ENCODE measurements around the gene CNTNAP2. TPM values are rescaled to one million over a fixed set of nuclear protein-coding genes. Genes with fewer than 3 reads are reported as not detected.

The CNTNAP2 gene
- total and polyA plus RNA-seq, 2 of the 8 experiments (the other 6 are each of a cell fraction or from before 2014, with no cell fraction given): 27.9 to 71.0 TPM

DNA sequence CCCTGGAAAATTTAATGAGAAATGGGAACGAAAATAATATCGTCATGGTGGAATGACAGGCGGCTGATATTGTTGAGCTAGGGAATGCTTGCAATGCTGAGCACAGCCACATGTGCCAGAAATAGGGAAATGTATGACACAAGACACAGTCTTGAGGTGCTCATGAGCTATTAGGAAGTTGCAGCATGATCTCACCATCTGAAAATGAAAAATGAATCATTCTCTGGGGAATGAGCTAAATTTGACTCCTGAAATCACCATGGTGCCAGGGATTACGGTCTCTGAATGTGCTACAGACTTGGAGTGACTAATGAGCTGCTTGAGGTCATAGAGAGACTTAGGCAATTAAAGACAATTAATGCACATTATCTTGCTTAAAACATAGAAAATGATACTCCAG, 845.0 kb downstream of the CNTNAP2 start:
- H3K79me1 ChIP-seq (ENCODE audit: low read depth, low read length): no peaks in the 10 kb centered on the region
- no peak overlapping the region for H3K14ac ChIP-seq (ENCODE audit: insufficient read length)
- H3K9me3 ChIP-seq (ENCODE audit: insufficient read depth in 2 of 2, low read depth in 1 of 2, low read length in 1 of 2): no peaks in the 10 kb centered on the region
- DNase-seq (ENCODE audit: low read depth in 1 of 2, low spot score in 2 of 2) (no peak), FAIRE-seq (no peak)
- H3K4me3 ChIP-seq (ENCODE audit: extremely low read depth in 1 of 4, insufficient read depth in 2 of 4, low read depth in 3 of 4, low read length in 4 of 4): no peak overlapping the region
- H2BK120ac ChIP-seq (replicated peaks; ENCODE audit: low read depth, low read length): no peak overlapping the region
- H3K79me2 ChIP-seq (ENCODE audit: control insufficient read depth in 1 of 2, insufficient read depth in 2 of 2, low read length in 2 of 2): no peaks in the 10 kb centered on the region
- no peak overlapping the region for H2BK20ac ChIP-seq (ENCODE audit: low read length)
- H2BK15ac ChIP-seq (ENCODE audit: low read length): no peak overlapping the region
- ChIA-PET POLR2A (ENCODE audit: partially characterized antibody) (no interaction called here), CTCF (ENCODE audit: partially characterized antibody) (interaction anchor here (0.8 to 2.0 kb wide), 14 partner anchors 16 to 287 kb away, joined by 3 to 9 read pairs (median 4); no protein-coding TSS in a partner anchor)
- H3K18ac ChIP-seq (ENCODE audit: extremely low read depth, low read length): no peak overlapping the region
- no peak overlapping the region for H3K27ac ChIP-seq (ENCODE audit: low read depth, low read length)
- no peak overlapping the region for H4K8ac ChIP-seq (ENCODE audit: extremely low read depth, insufficient read depth, low read length)
- no peak for TF ChIP-seq EGR1 (IDR thresholded peaks at IDR 0.05; ENCODE audit: borderline replicate concordance, low read depth, low read length)
- no peak for TF ChIP-seq POLR2A (IDR thresholded peaks at IDR 0.05; ENCODE audit: control extremely low read depth in 1 of 2, low read depth in 2 of 2, low read length in 2 of 2)
- no peak overlapping the region for H3K9ac ChIP-seq (replicated peaks in 1 of 4; ENCODE audit: extremely low read depth in 1 of 4, low read depth in 3 of 4, low read length in 3 of 4)
- H3K4me2 ChIP-seq (ENCODE audit: insufficient read depth in 1 of 2, low read depth in 2 of 2, low read length in 2 of 2): no peak overlapping the region
- no peak overlapping the region for H2BK5ac ChIP-seq (ENCODE audit: low read depth, low read length)
- H3K4ac ChIP-seq (replicated peaks; ENCODE audit: insufficient read length, low read depth, low read length): no peak overlapping the region
- no peak overlapping the region for H3K23ac ChIP-seq (ENCODE audit: insufficient read length)
- H3K4me1 ChIP-seq (replicated peaks in 1 of 4; ENCODE audit: control insufficient read depth in 3 of 4, insufficient read depth in 4 of 4, low read length in 3 of 4): peaks cover 0 to 3% (median 0%) of the 10 kb centered on the region in 4 experiments; a peak in 2 of 7 replicates
- no peak overlapping the region for H4K91ac ChIP-seq (replicated peaks; ENCODE audit: insufficient read length, low read length)
- H4K20me1 ChIP-seq (replicated peaks in 1 of 2; ENCODE audit: control insufficient read depth in 1 of 2, insufficient read depth in 2 of 2, low read length in 2 of 2): no peaks in the 10 kb centered on the region
- H4K5ac ChIP-seq (ENCODE audit: insufficient read length, low read depth, low read length): no peak overlapping the region
- no peak overlapping the region for H3K56ac ChIP-seq (replicated peaks; ENCODE audit: insufficient read length, low read depth, low read length)
- H2AK5ac ChIP-seq (ENCODE audit: low read depth, low read length): no peak overlapping the region
- no peaks in the 10 kb centered on the region for H3K27me3 ChIP-seq (replicated peaks in 1 of 4; ENCODE audit: control insufficient read depth in 3 of 4, extremely low read depth in 1 of 4, insufficient read depth in 3 of 4, low read length in 3 of 4)
- H2BK12ac ChIP-seq (ENCODE audit: low read depth, low read length): no peak overlapping the region
- WGBS, 2 experiments (ENCODE audit: extremely low coverage in 1 of 2, insufficient coverage in 1 of 2, insufficient read length in 1 of 2, insufficient replicate concordance in 2 of 2, low coverage in 1 of 2, low lambda C conversion rate in 2 of 2, missing lambda C conversion rate in 1 of 2): 90% methylated on average over 4 of the region's 4 CpGs; no CpG with 5 or more reads in 1 of the 2 experiments
- H2AFZ ChIP-seq (ENCODE audit: low read length): no peak overlapping the region
- H3K23me2 ChIP-seq (ENCODE audit: low read depth, low read length): no peaks in the 10 kb centered on the region
- H3K36me3 ChIP-seq (ENCODE audit: control insufficient read depth in 2 of 4, insufficient read depth in 4 of 4, low read length in 3 of 4): no peaks in the 10 kb centered on the region
